Measurements from ENCODE around the gene GLO1.

The GLO1 gene

GRCh38 chr6:38658418-38659167 lies 44.4 kb downstream of the GLO1 start:
- no peak for DNase-seq (ENCODE audit: low spot score)

DNA sequence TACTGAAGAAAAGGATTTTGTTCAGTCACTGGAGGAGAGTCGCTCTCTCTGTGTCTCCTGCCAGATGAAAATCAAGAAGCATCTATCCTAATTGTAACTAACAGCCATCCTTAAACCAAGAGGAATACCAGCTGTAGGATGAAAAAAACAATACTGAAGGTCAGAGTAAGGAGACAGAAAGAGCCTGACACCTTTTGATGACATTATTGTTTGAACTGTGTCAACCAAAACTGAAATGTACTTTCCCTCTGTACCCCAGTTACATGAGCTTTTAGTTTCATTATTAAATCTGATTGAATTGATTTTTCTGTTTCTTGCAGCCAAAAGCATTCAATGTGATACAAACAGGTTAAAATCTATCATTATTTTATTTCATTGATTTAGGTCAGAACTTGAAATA lies 46.0 kb downstream of the GLO1 start:
- DNase-seq (ENCODE audit: low spot score), result no peak

DNA sequence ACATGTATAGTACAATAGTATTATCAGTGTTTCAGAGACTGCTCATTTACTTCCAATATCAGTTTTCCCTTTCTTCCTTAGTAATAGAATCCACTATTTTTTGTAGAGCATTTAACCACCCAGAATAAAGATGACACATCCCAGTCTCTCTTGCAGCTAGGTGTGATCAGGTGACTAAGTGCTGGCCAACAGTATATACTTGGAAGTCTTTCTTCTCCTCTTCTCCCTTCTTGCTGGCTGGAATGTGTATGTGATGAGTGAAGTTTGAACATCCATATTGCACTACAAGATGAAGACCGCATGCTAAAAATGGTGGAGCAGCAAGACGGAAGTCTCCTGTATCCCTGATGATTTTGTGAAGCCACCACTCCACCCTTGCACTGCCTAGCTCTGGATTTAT lies 48.7 kb downstream of the GLO1 start:
- no peak for DNase-seq (ENCODE audit: low spot score)

GRCh38 chr6:38651121-38651784 lies 51.7 kb downstream of the GLO1 start:
- DNase-seq (ENCODE audit: low spot score), result no peak

DNA sequence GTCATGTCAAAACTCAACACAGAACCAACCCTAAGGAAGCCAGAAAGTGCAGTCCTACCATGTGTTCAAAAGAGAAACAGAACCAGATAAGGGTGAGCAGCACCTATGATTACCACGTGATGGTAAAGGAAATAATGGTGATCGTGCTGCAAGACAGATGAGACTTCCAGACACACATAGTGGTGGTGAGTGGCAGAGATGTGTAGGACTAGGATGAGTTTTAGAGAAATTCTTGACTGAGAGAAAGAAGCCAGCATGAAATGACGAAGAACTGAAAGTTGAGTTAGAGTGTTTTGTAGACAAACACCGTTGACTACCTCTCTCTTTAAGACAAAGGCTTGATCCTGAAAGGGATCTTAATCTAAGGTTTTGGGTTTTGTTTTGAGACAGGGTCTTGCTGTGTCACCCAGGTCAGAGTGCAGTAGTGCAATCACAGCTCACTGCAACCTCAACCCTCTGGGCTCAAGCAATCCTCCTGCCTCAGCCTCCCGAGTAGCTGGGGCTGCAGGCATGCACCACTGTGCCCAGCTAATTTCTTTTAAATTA lies 52.7 kb downstream of the GLO1 start:
- DNase-seq (ENCODE audit: low spot score), result no peak

DNA sequence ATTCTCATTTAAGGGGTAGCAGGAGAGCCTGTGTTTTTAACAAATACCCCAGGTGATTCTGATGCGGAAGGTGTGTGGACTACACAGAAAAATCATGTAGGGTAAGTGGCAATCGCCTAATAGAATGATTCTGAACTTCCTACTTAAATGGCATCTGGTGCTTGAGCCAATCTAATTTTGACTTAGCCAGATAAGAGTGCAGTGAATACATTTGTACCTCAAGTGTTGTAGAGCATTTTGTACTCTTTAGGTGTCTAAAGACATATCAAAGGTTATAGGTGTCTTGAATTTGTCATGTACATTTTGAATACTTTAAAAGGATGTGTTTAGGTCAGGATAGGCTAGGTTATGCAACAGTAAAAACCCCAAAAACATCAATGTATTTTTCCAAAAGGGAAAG lies 53.2 kb downstream of the GLO1 start:
- no peak for DNase-seq (ENCODE audit: low spot score)

- no peak for DNase-seq (ENCODE audit: low spot score)
Observed at GRCh38 chr6:38648629-38649028, 54.3 kb downstream of the GLO1 start.

GRCh38 chr6:38646166-38646878 lies 56.6 kb downstream of the GLO1 start:
- no peak for DNase-seq (ENCODE audit: low spot score)

DNA sequence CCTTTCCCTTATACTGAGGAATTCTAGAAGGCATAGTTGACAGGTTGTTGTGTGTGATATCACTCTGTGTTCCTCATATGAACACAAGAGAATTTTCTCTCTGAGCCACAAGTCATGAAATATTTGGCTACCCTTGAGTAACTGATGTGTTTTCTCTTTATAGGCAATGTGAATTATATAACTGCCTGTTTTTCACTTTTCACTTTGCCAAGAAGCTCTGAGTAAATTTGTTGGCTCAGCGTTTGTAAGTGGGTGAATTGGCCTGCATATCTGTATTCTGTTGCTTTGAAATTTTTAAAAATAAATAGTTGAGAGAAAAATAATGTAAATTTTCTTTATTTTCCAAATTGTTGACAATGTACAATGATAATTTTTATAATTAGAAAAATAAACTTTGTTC lies 58.0 kb downstream of the GLO1 start:
- no peak for DNase-seq (ENCODE audit: low spot score)

- no peak for DNase-seq (ENCODE audit: low spot score)
Observed at GRCh38 chr6:38640216-38640909, 62.6 kb downstream of the GLO1 start.

DNA sequence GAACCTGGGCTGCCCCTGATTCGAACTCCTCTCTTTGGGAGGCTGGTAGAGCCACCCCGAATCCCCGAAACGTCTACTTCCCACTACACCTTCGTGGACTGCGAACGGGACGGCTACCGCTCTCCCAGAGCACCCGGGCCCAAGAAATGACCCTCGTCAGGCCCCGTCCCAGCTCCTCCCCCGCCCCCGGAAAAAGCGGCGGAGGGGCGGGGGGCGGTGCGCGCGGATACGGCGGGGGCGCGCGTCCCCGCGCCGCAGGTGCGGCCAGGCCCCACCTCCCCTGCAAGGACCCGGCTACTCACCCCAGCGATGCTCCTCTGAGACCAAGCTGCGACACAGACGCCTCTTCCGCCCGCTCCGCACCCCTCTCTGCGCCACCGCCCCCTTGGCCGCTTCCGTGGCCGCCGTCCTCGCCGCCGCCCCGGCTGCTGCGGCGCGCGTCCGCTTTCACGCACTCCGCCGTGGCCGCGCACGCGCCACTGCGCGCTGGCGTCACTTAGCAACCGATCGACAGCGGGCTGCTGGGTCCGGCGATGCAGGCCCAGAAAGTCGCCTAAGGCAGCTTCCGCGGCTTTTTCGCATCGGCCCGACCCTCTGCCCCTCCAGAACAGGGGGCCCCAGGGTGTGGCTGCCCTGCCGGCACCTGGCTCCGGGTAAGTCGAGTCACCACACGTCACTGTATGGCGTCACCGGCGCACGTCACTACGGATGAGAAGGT lies 63.3 kb downstream of the GLO1 start, which contains the start of gene BTBD9:
Gene BTBD9 (minus strand): TSS at position 432 of the 718 bp plus-strand sequence.
- peak; percentile 79 for DNase-seq (ENCODE audit: low spot score)

DNA sequence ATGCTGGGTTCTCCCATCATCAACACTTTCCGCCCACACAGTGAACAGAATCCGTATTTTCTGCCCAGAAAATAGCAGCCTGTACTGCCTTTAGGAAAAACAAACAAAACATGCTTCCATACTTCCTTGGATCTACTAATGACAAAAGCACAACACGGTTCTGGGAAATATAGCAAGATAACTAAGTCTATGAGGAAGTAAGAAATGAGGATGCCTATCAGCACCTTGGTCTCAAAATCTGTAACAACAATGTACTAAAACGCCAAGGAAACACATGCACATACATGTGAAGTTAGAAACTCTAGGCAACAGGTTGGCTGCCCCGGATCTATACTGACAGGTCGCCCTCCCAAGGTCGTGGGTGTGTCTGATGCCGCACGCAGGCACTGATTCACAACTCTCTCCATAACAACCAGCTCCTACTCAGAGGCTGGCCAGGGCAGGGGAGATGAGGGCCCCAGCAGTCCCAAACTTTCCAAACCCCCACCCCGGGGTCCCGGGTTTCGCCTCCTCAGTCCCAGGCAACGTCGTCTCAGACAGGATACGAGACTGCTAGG lies 63.9 kb downstream of the GLO1 start:
- DNase-seq (ENCODE audit: low spot score), result peak; percentile 56

GRCh38 chr6:38637756-38638155 lies 65.2 kb downstream of the GLO1 start:
- no peak for DNase-seq (ENCODE audit: low spot score)

- no peak for DNase-seq (ENCODE audit: low spot score)
Observed at GRCh38 chr6:38636027-38636426, 66.9 kb downstream of the GLO1 start.

DNA sequence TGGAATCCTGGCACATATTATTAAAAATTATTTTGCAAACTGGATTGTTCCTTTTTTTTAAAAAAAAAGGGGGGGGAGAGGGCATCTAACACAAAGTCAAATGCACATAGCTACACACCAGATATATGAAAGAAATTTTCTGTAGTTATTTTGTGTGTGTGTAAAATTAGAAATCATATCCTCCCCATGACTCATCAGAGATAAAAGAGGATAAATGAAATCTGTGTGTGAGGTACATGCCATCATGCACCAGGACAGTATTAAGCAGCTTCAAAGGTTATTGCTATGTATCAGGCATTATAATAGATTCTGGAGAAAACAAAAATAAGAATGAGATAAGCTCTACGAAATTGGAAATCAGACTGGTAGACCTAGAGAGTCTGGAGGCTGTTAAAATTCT lies 68.4 kb downstream of the GLO1 start:
- DNase-seq (ENCODE audit: low spot score), result no peak

- DNase-seq (ENCODE audit: low spot score), result peak; percentile 18
Observed at GRCh38 chr6:38632490-38632889, 70.5 kb downstream of the GLO1 start.

DNA sequence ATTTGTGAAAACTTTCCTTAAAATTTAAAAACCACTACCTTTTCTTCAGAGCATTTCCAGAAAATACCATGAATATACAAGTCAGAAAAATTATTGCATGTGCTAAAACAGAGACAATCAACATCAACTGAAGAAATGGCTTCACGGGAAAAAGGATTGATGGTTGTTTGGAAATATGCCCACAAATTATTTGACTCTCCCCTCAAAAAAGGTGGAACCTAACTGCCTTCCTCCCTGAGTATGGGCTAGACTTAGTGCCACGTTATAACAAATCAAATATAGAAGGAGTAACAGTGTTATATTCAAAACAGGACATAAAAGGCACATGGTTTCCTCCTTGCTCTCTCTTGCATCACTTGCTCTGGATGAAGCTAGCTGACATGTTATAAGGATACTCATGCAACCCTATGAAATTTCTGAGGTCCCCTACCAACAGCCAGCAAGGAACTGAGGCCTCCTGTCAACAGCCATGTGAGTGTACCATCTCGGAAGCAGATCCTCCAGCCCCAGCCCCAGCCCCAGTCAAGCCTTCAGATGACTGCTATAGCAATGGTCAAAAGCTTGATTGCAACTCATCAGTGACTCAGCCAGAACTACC lies 71.7 kb downstream of the GLO1 start:
- peak; percentile 16 for DNase-seq (ENCODE audit: low spot score)

Data from LoVo (cell line).